ENCODE data around the gene EIF4H. TPM values are rescaled to one million over a fixed set of nuclear protein-coding genes. Genes with fewer than 3 reads are reported as not detected.

The EIF4H gene
- total and polyA plus RNA-seq, 2 experiments from 2014 or later: 228 to 305 TPM

DNA sequence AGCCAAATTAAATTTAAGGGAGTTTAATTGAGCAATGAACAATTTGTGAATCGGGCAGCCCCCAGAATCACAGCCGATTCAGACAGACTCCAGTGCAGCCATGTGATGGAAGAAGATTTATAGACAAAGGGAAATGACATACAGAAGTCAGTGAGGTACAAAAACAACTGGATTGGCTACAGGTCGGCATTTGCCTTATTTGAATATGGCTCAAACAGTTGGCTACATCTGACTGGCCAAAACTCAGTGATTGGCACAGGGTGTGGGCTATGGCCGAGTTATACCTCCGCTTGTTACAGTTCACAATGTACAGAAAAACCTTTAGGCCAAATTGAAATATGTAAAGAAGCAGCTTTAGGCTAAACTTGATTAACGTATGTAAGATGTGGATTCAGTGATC lies 30.8 kb upstream of the EIF4H start:
- in situ Hi-C loops (cut with MboI): no loop called here
- Histone ChIP-seq H3K79me2 (ENCODE audit: insufficient read depth) (no peaks in the 10 kb centered on the region), H3K4me1 (ENCODE audit: insufficient read depth) (0 out of 2 replicates have a peak, but pooled peaks cover 6% of the 10 kb centered on the region), H3K9me3 (ENCODE audit: low read depth) (no peaks in the 10 kb centered on the region), H2AFZ (no peak overlapping the region), H3K36me3 (ENCODE audit: low read depth) (no peaks in the 10 kb centered on the region), H3K4me3 (no peak overlapping the region), H3K9ac (no peak overlapping the region), H3K4me2 (ENCODE audit: unreplicated experiment) (no peak overlapping the region), H3K27me3 (replicated peaks; ENCODE audit: insufficient read depth) (no peaks in the 10 kb centered on the region), H3K27ac (no peak overlapping the region), H4K20me1 (ENCODE audit: insufficient read depth) (no peaks in the 10 kb centered on the region), H3F3A (ENCODE audit: insufficient read depth) (no peaks in the 10 kb centered on the region), H3K9me2 (ENCODE audit: insufficient read depth) (no peaks in the 10 kb centered on the region)
- 65 to 70% methylated on average over 6 of the region's 6 CpGs for WGBS, 2 experiments (ENCODE audit: low coverage in 1 of 2, low lambda C conversion rate in 2 of 2, missing lambda C conversion rate in 2 of 2)
- TF ChIP-seq EZH2phosphoT487 (IDR thresholded peaks at IDR 0.05; ENCODE audit: insufficient read depth, low read depth) (no peak), EZH2 (IDR thresholded peaks at IDR 0.05; ENCODE audit: insufficient read depth, poor library complexity, severe bottlenecking) (no peak)
- no peak for DNase-seq

DNA sequence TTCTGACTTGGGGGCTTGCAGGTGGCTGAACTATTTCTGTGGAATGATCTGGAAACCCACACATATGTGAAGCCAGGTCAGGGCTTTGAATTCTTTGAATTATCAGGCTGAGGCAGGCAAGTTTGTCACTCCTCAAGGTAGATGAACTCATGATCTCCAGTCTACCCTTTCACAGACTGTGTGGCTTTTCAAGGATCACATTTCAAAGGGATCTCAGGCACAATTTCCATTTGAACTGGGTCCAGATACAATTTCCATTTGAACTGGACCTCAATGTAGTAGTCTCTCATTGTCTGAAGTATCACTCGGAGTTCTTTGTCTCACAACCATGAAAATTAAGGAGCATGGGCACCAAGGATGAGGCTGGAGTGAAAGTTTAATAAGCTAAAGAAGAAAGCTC lies 25.7 kb upstream of the EIF4H start:
- Histone ChIP-seq H3K27ac (no peak overlapping the region), H3F3A (ENCODE audit: insufficient read depth) (no peaks in the 10 kb centered on the region), H3K9me2 (ENCODE audit: insufficient read depth) (no peaks in the 10 kb centered on the region), H3K36me3 (ENCODE audit: low read depth) (no peaks in the 10 kb centered on the region), H3K9ac (no peak overlapping the region), H3K79me2 (ENCODE audit: insufficient read depth) (no peaks in the 10 kb centered on the region), H2AFZ (no peak overlapping the region), H3K27me3 (replicated peaks; ENCODE audit: insufficient read depth) (no peaks in the 10 kb centered on the region), H3K4me2 (ENCODE audit: unreplicated experiment) (no peak overlapping the region), H3K4me3 (no peak overlapping the region), H3K9me3 (ENCODE audit: low read depth) (no peaks in the 10 kb centered on the region), H3K4me1 (ENCODE audit: insufficient read depth) (no peaks in the 10 kb centered on the region), H4K20me1 (ENCODE audit: insufficient read depth) (no peaks in the 10 kb centered on the region)
- no peak for DNase-seq
- 89 to 96% methylated on average over 1 of the region's 1 CpG for WGBS, 2 experiments (ENCODE audit: low coverage in 1 of 2, low lambda C conversion rate in 2 of 2, missing lambda C conversion rate in 2 of 2)
- in situ Hi-C loops (cut with MboI): no loop called here
- TF ChIP-seq EZH2 (IDR thresholded peaks at IDR 0.05; ENCODE audit: insufficient read depth, poor library complexity, severe bottlenecking) (no peak), EZH2phosphoT487 (IDR thresholded peaks at IDR 0.05; ENCODE audit: insufficient read depth, low read depth) (no peak)

DNA sequence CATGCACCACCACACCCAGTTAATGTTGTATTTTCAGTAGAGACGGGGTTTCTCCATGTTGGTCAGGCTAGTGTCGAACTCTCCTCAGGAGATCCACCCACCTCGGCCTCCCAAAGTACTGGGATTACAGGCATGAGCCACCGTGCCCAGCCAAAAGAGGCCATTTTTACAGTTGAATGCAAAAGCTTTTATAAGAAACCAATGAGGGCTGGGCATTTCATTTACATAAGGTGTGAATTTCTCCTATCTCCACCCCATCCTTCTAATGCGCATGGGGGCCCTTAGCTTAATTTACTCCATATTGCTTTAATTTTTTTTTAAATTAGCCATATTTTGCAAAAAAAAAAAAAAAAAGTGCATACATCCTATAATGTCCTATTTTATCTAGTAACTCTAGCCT lies 25.1 kb upstream of the EIF4H start:
- Histone ChIP-seq H3K4me1 (ENCODE audit: insufficient read depth) (no peaks in the 10 kb centered on the region), H3F3A (ENCODE audit: insufficient read depth) (no peaks in the 10 kb centered on the region), H3K4me3 (no peak overlapping the region), H4K20me1 (ENCODE audit: insufficient read depth) (no peaks in the 10 kb centered on the region), H3K4me2 (ENCODE audit: unreplicated experiment) (no peak overlapping the region), H3K9ac (no peak overlapping the region), H2AFZ (no peak overlapping the region), H3K27me3 (replicated peaks; ENCODE audit: insufficient read depth) (no peaks in the 10 kb centered on the region), H3K36me3 (ENCODE audit: low read depth) (no peaks in the 10 kb centered on the region), H3K9me3 (ENCODE audit: low read depth) (no peaks in the 10 kb centered on the region), H3K79me2 (ENCODE audit: insufficient read depth) (no peaks in the 10 kb centered on the region), H3K9me2 (ENCODE audit: insufficient read depth) (no peaks in the 10 kb centered on the region), H3K27ac (no peak overlapping the region)
- TF ChIP-seq EZH2 (IDR thresholded peaks at IDR 0.05; ENCODE audit: insufficient read depth, poor library complexity, severe bottlenecking) (no peak), EZH2phosphoT487 (IDR thresholded peaks at IDR 0.05; ENCODE audit: insufficient read depth, low read depth) (no peak)
- in situ Hi-C loops (cut with MboI): no loop called here
- 96 to 99% methylated on average over 5 of the region's 5 CpGs for WGBS, 2 experiments (ENCODE audit: low coverage in 1 of 2, low lambda C conversion rate in 2 of 2, missing lambda C conversion rate in 2 of 2)
- no peak for DNase-seq

DNA sequence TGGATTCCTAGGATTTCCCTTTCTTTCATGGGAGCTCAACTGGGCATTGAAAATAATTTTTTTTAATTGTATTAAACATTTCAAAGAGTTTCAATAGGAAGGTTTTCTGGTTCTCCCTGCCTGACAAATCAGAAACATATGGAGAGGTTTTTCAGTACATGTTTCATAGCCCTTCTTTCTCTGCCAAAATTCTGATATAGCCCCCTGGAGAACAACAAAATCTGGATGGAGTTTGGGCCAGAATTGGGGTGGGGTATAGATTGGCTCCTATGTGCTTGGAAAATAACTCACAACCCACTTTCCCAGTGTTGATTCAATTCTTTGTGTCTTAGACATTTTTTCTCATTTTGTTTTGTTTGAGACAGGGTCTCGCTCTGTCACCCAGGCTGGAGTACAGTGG lies 24.6 kb upstream of the EIF4H start:
- Histone ChIP-seq H3K36me3 (ENCODE audit: low read depth) (no peaks in the 10 kb centered on the region), H3K4me2 (ENCODE audit: unreplicated experiment) (no peak overlapping the region), H3K9me3 (ENCODE audit: low read depth) (no peaks in the 10 kb centered on the region), H3K27ac (no peak overlapping the region), H3K4me1 (ENCODE audit: insufficient read depth) (no peaks in the 10 kb centered on the region), H3F3A (ENCODE audit: insufficient read depth) (no peaks in the 10 kb centered on the region), H3K4me3 (no peak overlapping the region), H4K20me1 (ENCODE audit: insufficient read depth) (no peaks in the 10 kb centered on the region), H3K9me2 (ENCODE audit: insufficient read depth) (no peaks in the 10 kb centered on the region), H3K79me2 (ENCODE audit: insufficient read depth) (no peaks in the 10 kb centered on the region), H3K27me3 (replicated peaks; ENCODE audit: insufficient read depth) (no peaks in the 10 kb centered on the region), H2AFZ (no peak overlapping the region), H3K9ac (no peak overlapping the region)
- no peak for DNase-seq
- TF ChIP-seq EZH2phosphoT487 (IDR thresholded peaks at IDR 0.05; ENCODE audit: insufficient read depth, low read depth): no peak
- no peak for TF ChIP-seq EZH2 (IDR thresholded peaks at IDR 0.05; ENCODE audit: insufficient read depth, poor library complexity, severe bottlenecking)
- in situ Hi-C loops (cut with MboI): no loop called here
- WGBS, 2 experiments (ENCODE audit: low coverage in 1 of 2, low lambda C conversion rate in 2 of 2, missing lambda C conversion rate in 2 of 2): 88 to 94% methylated on average over 1 of the region's 1 CpG

GRCh38 chr7:74153736-74154135 lies 20.4 kb upstream of the EIF4H start:
- WGBS, 2 experiments (ENCODE audit: low coverage in 1 of 2, low lambda C conversion rate in 2 of 2, missing lambda C conversion rate in 2 of 2): 81 to 88% methylated on average over 9 of the region's 9 CpGs
- H3K79me2 ChIP-seq (ENCODE audit: insufficient read depth): no peaks in the 10 kb centered on the region
- no peaks in the 10 kb centered on the region for H3K27me3 ChIP-seq (replicated peaks; ENCODE audit: insufficient read depth)
- H3K9me2 ChIP-seq (ENCODE audit: insufficient read depth): no peaks in the 10 kb centered on the region
- no peak for DNase-seq
- no peaks in the 10 kb centered on the region for H3F3A ChIP-seq (ENCODE audit: insufficient read depth)
- H3K9me3 ChIP-seq (ENCODE audit: low read depth): no peaks in the 10 kb centered on the region
- no peak overlapping the region for H3K4me3 ChIP-seq
- no peaks in the 10 kb centered on the region for H3K36me3 ChIP-seq (ENCODE audit: low read depth)
- H3K27ac ChIP-seq: no peak overlapping the region
- no peak overlapping the region for H2AFZ ChIP-seq
- H4K20me1 ChIP-seq (ENCODE audit: insufficient read depth): no peaks in the 10 kb centered on the region
- H3K4me1 ChIP-seq (ENCODE audit: insufficient read depth): no peaks in the 10 kb centered on the region
- no peak overlapping the region for H3K9ac ChIP-seq
- no peak for TF ChIP-seq EZH2 (IDR thresholded peaks at IDR 0.05; ENCODE audit: insufficient read depth, poor library complexity, severe bottlenecking)
- no peak for TF ChIP-seq EZH2phosphoT487 (IDR thresholded peaks at IDR 0.05; ENCODE audit: insufficient read depth, low read depth)
- H3K4me2 ChIP-seq (ENCODE audit: unreplicated experiment): no peak overlapping the region
- in situ Hi-C loops (cut with MboI): no loop called here
